Measurements from ENCODE around the gene SP110. TPM values are rescaled to one million over a fixed set of nuclear protein-coding genes. Genes with fewer than 3 reads are reported as not detected.
"Not testable (repeated sequence)": the region's sequence is repeated elsewhere in the genome, so short reads cannot be mapped to it uniquely, and the experiment has no call there.

Gene SP110
- total RNA-seq, 2 donors from 2014 or later, result 0.49 to 1.2 TPM

- no peak overlapping the region for H3K9ac ChIP-seq (ENCODE audit: extremely low read depth, low read length, poor library complexity, severe bottlenecking)
- 89 to 100% methylated on average over 2 to 4 of the region's 4 CpGs for WGBS, 2 experiments (ENCODE audit: insufficient coverage in 1 of 2, insufficient read length in 1 of 2)
- Mint-ChIP-seq H3K4me3 (no peak overlapping the region), H3K27ac (no peak overlapping the region), H3K4me1 (no peaks in the 10 kb centered on the region), H3K27me3 (ENCODE audit: insufficient read depth) (no peaks in the 10 kb centered on the region), H3K36me3 (ENCODE audit: low read depth) (peaks cover 6% of the 10 kb centered on the region), H3K9me3 (peaks cover 15% of the 10 kb centered on the region)
- no peaks in the 10 kb centered on the region for H3K27me3 ChIP-seq (ENCODE audit: control insufficient read depth, insufficient read depth, low read length, poor library complexity, severe bottlenecking)
- H3K9me3 ChIP-seq (ENCODE audit: control insufficient read depth, low read length), result peaks cover 16% of the 10 kb centered on the region
- no peak overlapping the region for H3K27ac ChIP-seq (ENCODE audit: low read depth, low read length)
- no peak for TF ChIP-seq CTCF (conservative IDR thresholded peaks at IDR 0.05)
- H3K36me3 ChIP-seq (ENCODE audit: control insufficient read depth, insufficient read depth, low read length), result no peaks in the 10 kb centered on the region
- no peaks in the 10 kb centered on the region for H3K4me1 ChIP-seq (ENCODE audit: control insufficient read depth, insufficient read depth, low read length)
- no peak for DNase-seq
- H3K4me3 ChIP-seq (ENCODE audit: low read length), result no peak overlapping the region
These were observed 6.3 kb upstream of the SP110 start for GRCh38 chr2:230226051-230226551.

DNA sequence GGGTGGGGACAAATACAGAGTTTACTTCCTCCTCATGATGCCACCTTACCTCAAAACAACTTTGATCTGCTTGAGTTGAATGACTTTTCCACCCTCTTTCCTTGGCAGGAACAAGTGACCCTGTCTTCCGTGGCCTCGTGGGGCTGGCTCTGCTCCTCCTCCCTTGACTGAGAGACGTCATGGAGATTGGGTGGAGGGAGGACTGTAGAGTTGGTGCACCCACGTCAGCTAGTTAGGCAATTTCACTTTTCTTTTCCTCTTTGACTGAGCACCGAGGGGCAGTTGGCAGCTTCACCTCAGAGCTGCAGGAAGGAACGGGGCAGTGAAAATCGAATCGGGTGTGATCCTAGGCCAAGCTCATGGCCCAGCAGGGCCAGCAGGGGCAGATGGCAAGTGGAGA is 5.7 kb upstream of the SP110 start, which contains the start of gene SP140:
Gene SP140 (plus strand): TSS at position 251 of the 400 bp plus-strand sequence. CDS start 109 bp downstream, at position 360.
- H3K4me3 Mint-ChIP-seq, result no peak within 1 kb of the TSS
- no peak for DNase-seq
- H3K27ac Mint-ChIP-seq, result no peak within 1 kb of the TSS
- Histone ChIP-seq H3K27me3 (ENCODE audit: control insufficient read depth, insufficient read depth, low read length, poor library complexity, severe bottlenecking) (no peaks in the 10 kb centered on the region), H3K9ac (ENCODE audit: extremely low read depth, low read length, poor library complexity, severe bottlenecking) (no peak within 1 kb of the TSS), H3K4me3 (ENCODE audit: low read length) (no peak within 1 kb of the TSS), H3K9me3 (ENCODE audit: control insufficient read depth, low read length) (peaks cover 10% of the 10 kb centered on the region), H3K36me3 (ENCODE audit: control insufficient read depth, insufficient read depth, low read length) (no peaks in the 10 kb centered on the region), H3K4me1 (ENCODE audit: control insufficient read depth, insufficient read depth, low read length) (no peaks in the 10 kb centered on the region), H3K27ac (ENCODE audit: low read depth, low read length) (no peak within 1 kb of the TSS)
- H3K27me3 Mint-ChIP-seq (ENCODE audit: insufficient read depth), result no peaks in the 10 kb centered on the region
- H3K36me3 Mint-ChIP-seq (ENCODE audit: low read depth), result peaks cover under 1% of the 10 kb centered on the region
- peaks cover 9% of the 10 kb centered on the region for H3K9me3 Mint-ChIP-seq
- no peaks in the 10 kb centered on the region for H3K4me1 Mint-ChIP-seq
- 89 to 95% methylated on average over 4 to 8 of the region's 8 CpGs for WGBS, 2 experiments (ENCODE audit: insufficient coverage in 1 of 2, insufficient read length in 1 of 2)
- TF ChIP-seq CTCF (conservative IDR thresholded peaks at IDR 0.05), result no peak

- Mint-ChIP-seq H3K9me3 (no peaks in the 10 kb centered on the region), H3K27me3 (ENCODE audit: insufficient read depth) (no peaks in the 10 kb centered on the region), H3K27ac (no peak overlapping the region), H3K36me3 (ENCODE audit: low read depth) (no peaks in the 10 kb centered on the region), H3K4me3 (no peak overlapping the region), H3K4me1 (peaks cover 6% of the 10 kb centered on the region)
- Histone ChIP-seq H3K27ac (ENCODE audit: low read depth, low read length) (no peak overlapping the region), H3K4me1 (ENCODE audit: control insufficient read depth, insufficient read depth, low read length) (no peaks in the 10 kb centered on the region), H3K36me3 (ENCODE audit: control insufficient read depth, insufficient read depth, low read length) (no peaks in the 10 kb centered on the region), H3K27me3 (ENCODE audit: control insufficient read depth, insufficient read depth, low read length, poor library complexity, severe bottlenecking) (no peaks in the 10 kb centered on the region), H3K9ac (ENCODE audit: extremely low read depth, low read length, poor library complexity, severe bottlenecking) (no peak overlapping the region), H3K4me3 (ENCODE audit: low read length) (no peak overlapping the region), H3K9me3 (ENCODE audit: control insufficient read depth, low read length) (no peaks in the 10 kb centered on the region)
- DNase-seq, result no peak
- no peak for TF ChIP-seq CTCF (conservative IDR thresholded peaks at IDR 0.05)
These were observed 4.7 kb upstream of the SP110 start for GRCh38 chr2:230224458-230224857.

DNA sequence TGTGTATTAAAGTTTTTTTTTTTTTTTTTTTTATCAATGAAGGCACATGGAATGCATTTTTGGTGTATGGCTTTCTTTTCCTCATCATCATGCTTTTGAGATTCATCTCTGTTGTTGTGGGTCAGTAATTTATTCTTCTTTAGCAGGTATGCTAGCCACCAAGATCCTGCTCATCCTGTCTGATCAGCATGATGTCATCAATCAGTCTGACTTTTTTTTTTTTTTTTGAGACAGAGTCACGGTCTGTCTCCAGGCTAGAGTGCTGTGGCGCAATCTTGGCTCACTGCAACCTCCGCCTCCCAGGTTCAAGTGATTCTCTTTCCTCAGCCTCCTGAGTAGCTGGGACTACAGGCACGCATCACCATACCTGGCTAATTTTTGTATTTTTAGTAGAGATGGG is 3.0 kb upstream of the SP110 start:
- H3K36me3 ChIP-seq (ENCODE audit: control insufficient read depth, insufficient read depth, low read length); H3K4me1 ChIP-seq (ENCODE audit: control insufficient read depth, insufficient read depth, low read length); H3K4me3 ChIP-seq (ENCODE audit: low read length); H3K4me3 Mint-ChIP-seq; H3K36me3 Mint-ChIP-seq (ENCODE audit: low read depth); H3K27me3 Mint-ChIP-seq (ENCODE audit: insufficient read depth); DNase-seq; H3K9me3 ChIP-seq (ENCODE audit: control insufficient read depth, low read length); H3K9ac ChIP-seq (ENCODE audit: extremely low read depth, low read length, poor library complexity, severe bottlenecking); H3K27ac Mint-ChIP-seq; H3K27ac ChIP-seq (ENCODE audit: low read depth, low read length); H3K27me3 ChIP-seq (ENCODE audit: control insufficient read depth, insufficient read depth, low read length, poor library complexity, severe bottlenecking); H3K9me3 Mint-ChIP-seq; H3K4me1 Mint-ChIP-seq: not testable (repeated sequence)
- 85 to 93% methylated on average over 3 of the region's 4 CpGs for WGBS, 2 experiments (ENCODE audit: insufficient coverage in 1 of 2, insufficient read length in 1 of 2)
